ENCODE data around the gene MYLK. TPM values are rescaled to one million over a fixed set of nuclear protein-coding genes. Genes with fewer than 3 reads are reported as not detected.

The MYLK gene
- total and polyA plus RNA-seq, 9 donors: 50.2 to 645 (median 205) TPM

GRCh38 chr3:123637131-123637530 lies 247.0 kb downstream of the MYLK start:
- H3K4me3 ChIP-seq: no peak overlapping the region
- no peaks in the 10 kb centered on the region for H3K36me3 ChIP-seq
- no peak for TF ChIP-seq EP300 (IDR thresholded peaks at IDR 0.05)
- TF ChIP-seq, protein P1, sequence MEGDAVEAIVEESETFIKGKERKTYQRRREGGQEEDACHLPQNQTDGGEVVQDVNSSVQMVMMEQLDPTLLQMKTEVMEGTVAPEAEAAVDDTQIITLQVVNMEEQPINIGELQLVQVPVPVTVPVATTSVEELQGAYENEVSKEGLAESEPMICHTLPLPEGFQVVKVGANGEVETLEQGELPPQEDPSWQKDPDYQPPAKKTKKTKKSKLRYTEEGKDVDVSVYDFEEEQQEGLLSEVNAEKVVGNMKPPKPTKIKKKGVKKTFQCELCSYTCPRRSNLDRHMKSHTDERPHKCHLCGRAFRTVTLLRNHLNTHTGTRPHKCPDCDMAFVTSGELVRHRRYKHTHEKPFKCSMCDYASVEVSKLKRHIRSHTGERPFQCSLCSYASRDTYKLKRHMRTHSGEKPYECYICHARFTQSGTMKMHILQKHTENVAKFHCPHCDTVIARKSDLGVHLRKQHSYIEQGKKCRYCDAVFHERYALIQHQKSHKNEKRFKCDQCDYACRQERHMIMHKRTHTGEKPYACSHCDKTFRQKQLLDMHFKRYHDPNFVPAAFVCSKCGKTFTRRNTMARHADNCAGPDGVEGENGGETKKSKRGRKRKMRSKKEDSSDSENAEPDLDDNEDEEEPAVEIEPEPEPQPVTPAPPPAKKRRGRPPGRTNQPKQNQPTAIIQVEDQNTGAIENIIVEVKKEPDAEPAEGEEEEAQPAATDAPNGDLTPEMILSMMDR (IDR thresholded peaks at IDR 0.05): no peak
- no peak for TF ChIP-seq POLR2A (IDR thresholded peaks at IDR 0.05)
- WGBS, 3 donors: 88 to 91% (median 91%) methylated on average over 7 of the region's 7 CpGs
- no peaks in the 10 kb centered on the region for H3K9me3 ChIP-seq
- peaks cover 20% of the 10 kb centered on the region for H3K4me1 ChIP-seq (ENCODE audit: insufficient read depth)
- intact Hi-C loops (cut with DNase I): no loop called here
- no peaks in the 10 kb centered on the region for H3K27me3 ChIP-seq
- H3K27ac ChIP-seq: no peak overlapping the region
- peak in 1 of 5 donors; percentile 7 for DNase-seq

DNA sequence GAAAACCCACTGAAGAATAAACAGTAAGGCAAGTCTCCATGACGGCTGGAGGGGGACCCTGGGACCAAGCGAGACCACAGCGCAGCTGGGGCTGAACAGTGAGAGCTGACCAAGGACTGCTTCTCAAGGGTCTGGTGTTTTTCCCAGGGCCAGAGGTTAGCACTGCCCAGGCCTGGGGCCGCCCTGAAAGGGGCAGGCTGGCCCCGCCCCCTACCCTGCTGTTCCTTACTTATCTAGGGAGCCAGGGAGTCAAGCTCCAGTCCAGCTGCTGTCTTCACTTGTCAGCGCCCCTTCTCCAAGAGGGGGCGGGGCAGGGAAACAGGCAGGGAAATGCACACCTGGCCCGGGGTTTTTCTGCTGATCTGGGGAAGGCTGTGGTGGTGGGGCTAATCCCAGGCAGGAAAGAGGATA lies 247.7 kb downstream of the MYLK start:
- peaks cover 20% of the 10 kb centered on the region for H3K4me1 ChIP-seq (ENCODE audit: insufficient read depth)
- H3K9me3 ChIP-seq: no peaks in the 10 kb centered on the region
- no peaks in the 10 kb centered on the region for H3K36me3 ChIP-seq
- peak in 2 of 5 donors; percentile 26 to 61 for DNase-seq
- WGBS, 3 donors: 60 to 76% (median 60%) methylated on average over 8 of the region's 8 CpGs
- no peak overlapping the region for H3K4me3 ChIP-seq
- no peak for TF ChIP-seq EP300 (IDR thresholded peaks at IDR 0.05)
- TF ChIP-seq, protein P1 (IDR thresholded peaks at IDR 0.05): no peak
- no peak for TF ChIP-seq POLR2A (IDR thresholded peaks at IDR 0.05)
- H3K27me3 ChIP-seq: no peaks in the 10 kb centered on the region
- H3K27ac ChIP-seq: no peak overlapping the region
- intact Hi-C loops (cut with DNase I): no loop called here

DNA sequence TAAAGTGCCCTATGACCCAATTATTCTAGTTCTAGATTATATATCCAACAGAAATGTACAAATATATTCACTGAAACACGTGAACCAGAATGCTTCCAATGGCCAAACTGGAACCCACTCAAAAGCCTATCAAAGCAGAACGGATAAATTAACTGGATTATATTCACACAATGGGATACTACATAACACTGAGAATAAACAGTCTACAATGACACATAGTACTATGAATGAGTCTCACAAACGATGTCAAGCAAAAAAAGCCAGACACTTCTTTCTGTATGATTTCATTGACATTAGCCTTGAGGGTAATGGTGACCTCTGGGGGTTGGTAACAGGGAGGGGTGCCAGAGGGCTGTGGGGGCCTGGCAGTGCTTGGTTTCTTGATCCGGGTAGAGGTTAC lies 248.4 kb downstream of the MYLK start:
- Histone ChIP-seq H3K27ac (no peak overlapping the region), H3K27me3 (no peaks in the 10 kb centered on the region), H3K4me1 (ENCODE audit: insufficient read depth) (peaks cover 20% of the 10 kb centered on the region), H3K4me3 (no peak overlapping the region), H3K36me3 (no peaks in the 10 kb centered on the region), H3K9me3 (no peaks in the 10 kb centered on the region)
- 60 to 71% (median 61%) methylated on average over 4 of the region's 4 CpGs for WGBS, 3 donors
- DNase-seq: no peak
- TF ChIP-seq, protein P1 (IDR thresholded peaks at IDR 0.05): no peak
- TF ChIP-seq POLR2A (IDR thresholded peaks at IDR 0.05) (no peak), EP300 (IDR thresholded peaks at IDR 0.05) (no peak)
- intact Hi-C loops (cut with DNase I): no loop called here

- Histone ChIP-seq H3K27ac (peak overlapping the region in 1 of 2 donors; percentile 16), H3K4me1 (ENCODE audit: insufficient read depth) (peaks cover 20% of the 10 kb centered on the region), H3K4me3 (no peak overlapping the region), H3K27me3 (no peaks in the 10 kb centered on the region), H3K36me3 (no peaks in the 10 kb centered on the region), H3K9me3 (no peaks in the 10 kb centered on the region)
- 60 to 74% (median 73%) methylated on average over 4 of the region's 4 CpGs for WGBS, 3 donors
- intact Hi-C loops (cut with DNase I): no loop called here
- TF ChIP-seq EP300 (IDR thresholded peaks at IDR 0.05) (no peak), POLR2A (IDR thresholded peaks at IDR 0.05) (no peak)
- TF ChIP-seq, protein P1 (IDR thresholded peaks at IDR 0.05): no peak
- peak in 1 of 5 donors; percentile 24 for DNase-seq
Observed at GRCh38 chr3:123635217-123635616, 248.9 kb downstream of the MYLK start.
